ENCODE measurements around the gene LTBR.

DNA sequence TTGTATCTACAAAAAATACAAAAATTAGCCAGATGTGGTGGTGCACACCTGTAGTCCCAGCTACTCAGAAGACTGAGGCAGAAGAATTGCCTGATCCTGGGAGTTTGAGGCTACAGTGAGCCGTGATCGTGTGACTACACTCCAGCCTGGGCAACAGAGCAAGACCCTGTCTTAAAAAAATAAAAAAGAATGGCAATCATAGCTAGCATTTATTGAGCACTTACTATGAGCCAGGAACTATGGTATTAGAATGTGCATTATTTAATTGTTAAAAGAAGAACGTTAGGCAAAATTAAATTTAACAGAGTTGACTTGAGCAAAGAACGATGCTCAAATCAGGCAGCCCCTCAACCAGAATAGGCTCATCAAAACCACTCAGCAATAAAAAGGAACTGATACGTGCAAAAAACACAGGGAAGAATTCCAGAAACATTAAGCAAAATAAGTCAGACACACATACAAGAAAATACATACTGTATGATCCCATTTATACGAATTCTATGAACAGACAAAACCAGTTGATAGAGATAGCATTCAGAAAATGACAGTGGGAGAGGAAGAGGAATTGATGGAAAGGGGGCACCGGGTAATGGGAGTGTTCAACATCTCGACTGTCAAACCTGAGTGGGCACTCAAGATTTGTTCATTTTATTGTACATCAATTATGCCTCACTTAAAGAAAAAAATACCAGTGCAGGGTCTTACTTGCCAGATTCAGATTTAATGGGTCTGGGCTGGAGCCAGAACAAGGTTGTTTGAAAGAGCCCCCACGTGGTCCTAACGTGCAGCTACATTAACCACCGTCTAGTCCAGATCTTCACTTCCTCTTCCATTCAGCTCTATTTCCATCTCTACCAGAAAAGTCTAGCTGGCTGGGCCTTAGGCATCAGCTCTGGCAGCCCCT is 16.6 kb upstream of the LTBR start:
- no peak for TF ChIP-seq MAZ (IDR thresholded peaks at IDR 0.05; ENCODE audit: borderline replicate concordance, low read depth, low read length)
- TF ChIP-seq, protein P1, sequence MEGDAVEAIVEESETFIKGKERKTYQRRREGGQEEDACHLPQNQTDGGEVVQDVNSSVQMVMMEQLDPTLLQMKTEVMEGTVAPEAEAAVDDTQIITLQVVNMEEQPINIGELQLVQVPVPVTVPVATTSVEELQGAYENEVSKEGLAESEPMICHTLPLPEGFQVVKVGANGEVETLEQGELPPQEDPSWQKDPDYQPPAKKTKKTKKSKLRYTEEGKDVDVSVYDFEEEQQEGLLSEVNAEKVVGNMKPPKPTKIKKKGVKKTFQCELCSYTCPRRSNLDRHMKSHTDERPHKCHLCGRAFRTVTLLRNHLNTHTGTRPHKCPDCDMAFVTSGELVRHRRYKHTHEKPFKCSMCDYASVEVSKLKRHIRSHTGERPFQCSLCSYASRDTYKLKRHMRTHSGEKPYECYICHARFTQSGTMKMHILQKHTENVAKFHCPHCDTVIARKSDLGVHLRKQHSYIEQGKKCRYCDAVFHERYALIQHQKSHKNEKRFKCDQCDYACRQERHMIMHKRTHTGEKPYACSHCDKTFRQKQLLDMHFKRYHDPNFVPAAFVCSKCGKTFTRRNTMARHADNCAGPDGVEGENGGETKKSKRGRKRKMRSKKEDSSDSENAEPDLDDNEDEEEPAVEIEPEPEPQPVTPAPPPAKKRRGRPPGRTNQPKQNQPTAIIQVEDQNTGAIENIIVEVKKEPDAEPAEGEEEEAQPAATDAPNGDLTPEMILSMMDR (conservative IDR thresholded peaks at IDR 0.05; ENCODE audit: low read depth, low read length), result 0 out of 2 replicates have a peak, but pooled peaks have one; percentile 17
- TF ChIP-seq POLR2A (IDR thresholded peaks at IDR 0.05; ENCODE audit: low read depth, low read length), result no peak
- no peak for TF ChIP-seq RFX5 (IDR thresholded peaks at IDR 0.05; ENCODE audit: low read depth, low read length)
- TF ChIP-seq BHLHE40 (IDR thresholded peaks at IDR 0.05; ENCODE audit: low read depth, low read length), result no peak
